HepG2 (cell line): ENCODE data around the gene FBXO41. TPM values are rescaled to one million over a fixed set of nuclear protein-coding genes. Genes with fewer than 3 reads are reported as not detected.

ENCODE experiments used
- FOXP1 ChIP-seq, 2 experiments: fragments of 450-650 bp in 1 of 2; IDR thresholded peaks; 2 replicates each; pipeline ENCODE4 v1.6.1; 2017 to 2018; ENCODE audit warnings: antibody characterized with exemption in 1 of 2
- MED1 ChIP-seq: sonication (generic); formaldehyde crosslinking; IDR thresholded peaks from 2 replicates; pipeline ENCODE4 v1.4.0; 2020; ENCODE audit warnings: missing genetic modification reagents
- MIXL1 ChIP-seq: IDR thresholded peaks from 2 replicates; pipeline ENCODE4 v1.6.1; 2016
- RFX5 ChIP-seq: IDR thresholded peaks from 2 replicates; pipeline ENCODE4 v1.6.1; 2011; ENCODE audit warnings: low read depth, low read length, improper control_type of control experiment
- SKI ChIP-seq: fragments of 450-650 bp; IDR thresholded peaks from one replicate; pipeline ENCODE4 v1.6.1; 2018; ENCODE audit warnings: mild to moderate bottlenecking; ENCODE audit not compliant: partially characterized antibody
- TFAP4 ChIP-seq: sonication (generic); IDR thresholded peaks from 2 replicates; pipeline ENCODE4 v1.6.1; 2016; ENCODE audit warnings: low read depth, borderline replicate concordance
- ZBTB34 ChIP-seq: sonication (generic); formaldehyde crosslinking; IDR thresholded peaks from 2 replicates; pipeline ENCODE4 v1.8.0; 2022; ENCODE audit warnings: mild to moderate bottlenecking, missing genetic modification reagents
- ZFP41 ChIP-seq: sonication (generic); formaldehyde crosslinking; IDR thresholded peaks from 2 replicates; pipeline ENCODE4 v1.4.0; 2020; ENCODE audit warnings: mild to moderate bottlenecking, missing genetic modification reagents, borderline replicate concordance
- ZMYM2 ChIP-seq: sonication (generic); formaldehyde crosslinking; IDR thresholded peaks from 2 replicates; pipeline ENCODE4 v1.8.0; 2022; ENCODE audit warnings: mild to moderate bottlenecking, missing genetic modification reagents
- ZNF484 ChIP-seq: sonication (generic); formaldehyde crosslinking; IDR thresholded peaks from 2 replicates; pipeline ENCODE4 v1.5.1; 2020; ENCODE audit warnings: mild to moderate bottlenecking, low read depth, missing genetic modification reagents, borderline replicate concordance
- ZNF768 ChIP-seq: sonication (generic); formaldehyde crosslinking; IDR thresholded peaks from 2 replicates; pipeline ENCODE4 v1.4.0; 2020; ENCODE audit warnings: missing genetic modification reagents
- ZNF782 ChIP-seq: sonication (generic); formaldehyde crosslinking; IDR thresholded peaks from 2 replicates; pipeline ENCODE4 v1.4.0; 2020; ENCODE audit warnings: missing genetic modification reagents, mild to moderate bottlenecking, borderline replicate concordance
- ZSCAN25 ChIP-seq: sonication (generic); formaldehyde crosslinking; IDR thresholded peaks from 2 replicates; pipeline ENCODE4 v1.8.0; 2022; ENCODE audit warnings: mild to moderate bottlenecking, missing genetic modification reagents
- ZSCAN29 ChIP-seq: sonication (generic); formaldehyde crosslinking; conservative IDR thresholded peaks from 2 replicates; pipeline ENCODE4 v1.4.0; 2020; ENCODE audit warnings: mild to moderate bottlenecking, missing genetic modification reagents
- polyA plus RNA-seq, 8 experiments: library from polyadenylated mRNA; depleted of rRNA in 3 of 8; stranded (reverse) in 7 of 8; unstranded in 1 of 8; fragments of >200 nt; fragmentation: Illumina TruSeq in 4 of 8; extraction: Trizol in 4 of 8; gene quantifications; 2 replicates each; pipeline versions ENCODE4 v1.2.1 to v1.2.3, GENCODE V29; 2011 to 2016; ENCODE audit warnings: low read depth in 4 of 8, missing spikeins in 1 of 8, mixed read lengths in 1 of 8; ENCODE audit not compliant: insufficient read depth in 1 of 8
- total RNA-seq, 5 experiments: library from RNA; depleted of rRNA; stranded (reverse); fragments of >200 nt; fragmentation: Illumina TruSeq; extraction: Trizol; gene quantifications; 2 replicates each; pipeline ENCODE4 v1.2.3, GENCODE V29; 2016; ENCODE audit warnings: low read depth in 1 of 5
- TF ChIP-seq, protein P1 (sequence below): sonication (generic); formaldehyde crosslinking; IDR thresholded peaks from 2 replicates; pipeline ENCODE4 v1.8.1; 2023; ENCODE audit warnings: mild to moderate bottlenecking, inconsistent platforms, moderate library complexity, missing genetic modification reagents, borderline replicate concordance
- TF ChIP-seq, protein P2 (sequence below): sonication (generic); formaldehyde crosslinking; IDR thresholded peaks from 2 replicates; pipeline ENCODE4 v1.4.0; 2020; ENCODE audit warnings: missing genetic modification reagents

Gene FBXO41
- total and polyA plus RNA-seq, 2 of the 13 experiments (the other 11 are each of a cell fraction or from before 2014, with no cell fraction given) = 4.2 to 10.3 TPM

- 0 out of 2 replicates have a peak, but pooled peaks have one; percentile 6 for TF ChIP-seq ZFP41 (CRISPR knock-in tag)
- TF ChIP-seq FOXP1 (IDR thresholded peaks at IDR 0.05) = peak; percentile 92
- peak; percentile 92 for TF ChIP-seq FOXP1 (CRISPR knock-in tag; IDR thresholded peaks at IDR 0.05)
- TF ChIP-seq ZNF782 (CRISPR knock-in tag) = peak; percentile 30; the same call in 1 of the 2 replicates
- no peak for TF ChIP-seq RFX5
- no peak for TF ChIP-seq ZSCAN29 (CRISPR knock-in tag)
- TF ChIP-seq MIXL1 (CRISPR knock-in tag) = peak; percentile 99
- no peak for TF ChIP-seq ZNF484
- TF ChIP-seq, protein P1, sequence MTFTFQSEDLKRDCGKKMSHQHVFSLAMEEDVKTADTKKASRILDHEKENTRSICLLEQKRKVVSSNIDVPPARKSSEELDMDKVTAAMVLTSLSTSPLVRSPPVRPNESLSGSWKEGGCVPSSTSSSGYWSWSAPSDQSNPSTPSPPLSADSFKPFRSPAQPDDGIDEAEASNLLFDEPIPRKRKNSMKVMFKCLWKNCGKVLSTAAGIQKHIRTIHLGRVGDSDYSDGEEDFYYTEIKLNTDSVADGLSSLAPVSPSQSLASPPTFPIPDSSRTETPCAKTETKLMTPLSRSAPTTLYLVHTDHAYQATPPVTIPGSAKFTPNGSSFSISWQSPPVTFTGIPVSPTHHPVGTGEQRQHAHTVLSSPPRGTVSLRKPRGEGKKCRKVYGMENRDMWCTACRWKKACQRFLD = no peak
- peak; percentile 67; the same call in 1 of the 2 replicates for TF ChIP-seq ZMYM2 (CRISPR knock-in tag)
- peak; percentile 46 for TF ChIP-seq SKI
- TF ChIP-seq ZNF768 = no peak
- TF ChIP-seq TFAP4 = peak; percentile 51; the same call in 1 of the 2 replicates
- TF ChIP-seq ZSCAN25 (CRISPR knock-in tag) = peak; percentile 73
- TF ChIP-seq, protein P2, sequence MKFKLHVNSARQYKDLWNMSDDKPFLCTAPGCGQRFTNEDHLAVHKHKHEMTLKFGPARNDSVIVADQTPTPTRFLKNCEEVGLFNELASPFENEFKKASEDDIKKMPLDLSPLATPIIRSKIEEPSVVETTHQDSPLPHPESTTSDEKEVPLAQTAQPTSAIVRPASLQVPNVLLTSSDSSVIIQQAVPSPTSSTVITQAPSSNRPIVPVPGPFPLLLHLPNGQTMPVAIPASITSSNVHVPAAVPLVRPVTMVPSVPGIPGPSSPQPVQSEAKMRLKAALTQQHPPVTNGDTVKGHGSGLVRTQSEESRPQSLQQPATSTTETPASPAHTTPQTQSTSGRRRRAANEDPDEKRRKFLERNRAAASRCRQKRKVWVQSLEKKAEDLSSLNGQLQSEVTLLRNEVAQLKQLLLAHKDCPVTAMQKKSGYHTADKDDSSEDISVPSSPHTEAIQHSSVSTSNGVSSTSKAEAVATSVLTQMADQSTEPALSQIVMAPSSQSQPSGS (CRISPR knock-in tag) = 0 out of 2 replicates have a peak, but pooled peaks have one; percentile 77
- TF ChIP-seq ZBTB34 = peak; percentile 35; the same call in 1 of the 2 replicates
- peak; percentile 88 for TF ChIP-seq MED1 (CRISPR knock-in tag)
Measured at GRCh38 chr2:73262108-73262651, 22.1 kb downstream of the FBXO41 start (continued).
